Measurements from ENCODE around the gene PRKN.

- TF ChIP-seq, protein P1, sequence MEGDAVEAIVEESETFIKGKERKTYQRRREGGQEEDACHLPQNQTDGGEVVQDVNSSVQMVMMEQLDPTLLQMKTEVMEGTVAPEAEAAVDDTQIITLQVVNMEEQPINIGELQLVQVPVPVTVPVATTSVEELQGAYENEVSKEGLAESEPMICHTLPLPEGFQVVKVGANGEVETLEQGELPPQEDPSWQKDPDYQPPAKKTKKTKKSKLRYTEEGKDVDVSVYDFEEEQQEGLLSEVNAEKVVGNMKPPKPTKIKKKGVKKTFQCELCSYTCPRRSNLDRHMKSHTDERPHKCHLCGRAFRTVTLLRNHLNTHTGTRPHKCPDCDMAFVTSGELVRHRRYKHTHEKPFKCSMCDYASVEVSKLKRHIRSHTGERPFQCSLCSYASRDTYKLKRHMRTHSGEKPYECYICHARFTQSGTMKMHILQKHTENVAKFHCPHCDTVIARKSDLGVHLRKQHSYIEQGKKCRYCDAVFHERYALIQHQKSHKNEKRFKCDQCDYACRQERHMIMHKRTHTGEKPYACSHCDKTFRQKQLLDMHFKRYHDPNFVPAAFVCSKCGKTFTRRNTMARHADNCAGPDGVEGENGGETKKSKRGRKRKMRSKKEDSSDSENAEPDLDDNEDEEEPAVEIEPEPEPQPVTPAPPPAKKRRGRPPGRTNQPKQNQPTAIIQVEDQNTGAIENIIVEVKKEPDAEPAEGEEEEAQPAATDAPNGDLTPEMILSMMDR (IDR thresholded peaks at IDR 0.05), result no peak
- no peak for TF ChIP-seq EZH2phosphoT487 (IDR thresholded peaks at IDR 0.05)
These were observed 909.7 kb downstream of the PRKN start for GRCh38 chr6:161817881-161818280.

All from neural progenitor cell (in vitro differentiated cells).